LoVo (cell line): ENCODE data around the gene CHD9.
"Not testable (repeated sequence)": the region's sequence is repeated elsewhere in the genome, so short reads cannot be mapped to it uniquely, and the experiment has no call there.

Experiments used
- DNase-seq: peaks from one replicate; pipeline ENCODE4 v3.0.0-alpha.2; 2016; ENCODE audit warnings: low spot score

Gene CHD9

DNA sequence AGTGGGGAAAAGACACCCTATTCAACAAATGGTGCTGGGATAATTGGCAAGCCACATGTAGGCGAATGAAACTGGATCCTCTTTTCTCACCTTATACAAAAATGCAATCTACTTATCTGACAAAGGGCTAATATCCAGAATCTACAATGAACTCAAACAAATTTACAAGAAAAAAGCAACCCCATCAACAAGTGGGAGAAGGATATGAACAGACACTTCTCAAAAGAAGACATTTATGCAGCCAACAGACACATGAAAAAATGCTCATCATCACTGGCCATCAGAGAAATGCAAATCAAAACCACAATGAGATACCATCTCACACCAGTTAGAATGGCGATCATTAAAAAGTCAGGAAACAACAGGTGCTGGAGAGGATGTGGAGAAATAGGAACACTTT is 223.7 kb downstream of the CHD9 start:
- not testable (repeated sequence) for DNase-seq

DNA sequence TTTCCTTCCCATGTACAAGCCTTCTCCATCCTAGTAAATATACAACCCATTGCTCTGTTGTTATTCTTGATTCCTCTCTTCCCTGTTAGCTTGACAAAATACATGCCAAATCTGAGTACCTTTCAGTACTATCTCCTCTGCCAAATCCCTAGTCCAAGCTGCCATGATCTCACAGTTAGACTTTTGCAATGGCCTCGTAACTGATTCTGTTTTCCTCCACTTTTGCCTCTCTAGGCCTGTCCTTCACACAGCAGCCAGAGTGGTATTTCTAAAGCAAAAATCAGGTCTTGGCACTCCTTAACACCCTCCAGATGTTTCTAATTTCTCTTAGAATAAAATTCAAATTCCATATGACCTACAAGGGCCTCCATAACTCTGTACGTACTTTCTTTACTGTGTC is 226.5 kb downstream of the CHD9 start:
- DNase-seq: no peak

DNA sequence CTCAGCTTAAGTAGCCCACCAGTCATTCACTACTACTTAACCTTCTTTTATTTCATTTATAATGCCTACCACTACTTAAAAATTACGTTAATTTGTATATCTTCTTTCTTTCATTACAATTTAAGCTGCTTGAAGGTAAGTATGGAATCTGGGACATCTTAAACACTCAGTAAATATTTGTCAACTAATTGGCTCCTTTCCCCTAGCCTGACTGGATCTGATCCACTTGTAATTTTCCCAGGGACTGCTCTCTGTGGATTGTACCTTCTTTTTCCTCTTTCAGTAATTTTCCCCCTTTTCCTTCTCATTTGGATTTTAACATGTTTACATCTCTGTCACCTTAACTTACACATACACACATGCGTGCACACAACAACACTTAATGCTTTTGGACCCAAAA is 227.1 kb downstream of the CHD9 start:
- no peak for DNase-seq

DNA sequence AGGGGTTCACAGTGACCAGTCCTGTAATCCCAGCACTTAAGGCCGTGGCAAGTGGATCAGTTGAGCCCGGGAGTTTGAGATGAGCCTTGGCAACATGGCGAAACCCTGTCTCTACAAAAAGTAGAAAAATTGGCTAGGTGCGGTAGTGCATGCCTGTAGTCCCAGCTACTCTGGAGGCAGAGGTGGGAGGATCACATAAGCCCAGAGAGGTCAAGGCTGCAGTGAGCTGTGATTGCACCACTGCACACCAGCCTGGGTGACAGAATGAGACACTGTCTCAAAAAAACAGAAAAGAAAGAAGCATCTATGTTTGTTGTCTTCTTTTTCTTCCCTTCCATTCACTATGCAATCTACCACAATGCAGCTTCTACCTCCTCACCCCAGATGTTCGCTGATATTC is 227.5 kb downstream of the CHD9 start:
- DNase-seq: no peak

DNA sequence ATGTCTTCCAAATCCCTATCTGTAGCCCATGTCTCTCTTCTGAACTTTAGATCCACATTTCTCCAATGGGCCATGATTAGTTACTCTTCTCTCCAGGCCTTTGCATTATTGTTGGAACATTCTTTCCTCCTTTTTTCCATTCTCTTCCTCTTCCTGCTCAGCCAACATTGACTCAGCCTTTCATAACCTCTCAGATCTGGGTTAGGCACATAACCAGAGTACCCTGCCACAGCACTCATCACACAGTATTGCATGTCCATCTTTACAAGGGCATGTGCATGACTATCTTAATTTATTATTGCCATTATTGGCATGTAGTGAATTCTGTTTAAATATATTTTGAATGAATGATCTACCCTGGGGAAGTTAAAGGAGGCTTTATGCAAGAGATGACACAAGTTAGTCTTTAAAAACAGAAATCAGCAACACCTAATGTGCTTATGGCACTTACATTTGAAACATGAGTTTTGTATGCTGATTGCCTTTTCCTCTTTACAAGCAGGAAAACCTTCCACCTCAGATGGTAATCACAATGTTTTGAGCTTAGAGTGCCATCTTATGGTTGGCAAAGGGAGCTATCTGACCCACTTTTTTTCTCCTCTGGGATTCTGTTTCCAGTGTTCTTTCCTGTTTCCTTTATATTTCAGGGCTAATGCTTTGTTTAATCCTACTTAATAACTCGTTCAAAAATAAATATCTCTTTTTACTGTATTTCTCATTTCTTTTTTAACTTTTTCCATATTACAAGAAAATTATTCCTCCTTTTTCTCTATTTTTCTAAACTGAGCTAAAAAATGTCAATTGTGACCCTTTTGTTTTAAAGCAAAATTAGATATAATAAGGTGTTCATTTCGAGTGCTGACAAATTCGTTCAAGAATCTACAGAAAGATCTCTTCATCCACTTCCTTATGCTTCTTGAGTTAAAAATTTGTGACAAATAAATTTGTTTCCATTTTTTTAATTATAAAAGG is 228.5 kb downstream of the CHD9 start:
- DNase-seq: peak; percentile 46

DNA sequence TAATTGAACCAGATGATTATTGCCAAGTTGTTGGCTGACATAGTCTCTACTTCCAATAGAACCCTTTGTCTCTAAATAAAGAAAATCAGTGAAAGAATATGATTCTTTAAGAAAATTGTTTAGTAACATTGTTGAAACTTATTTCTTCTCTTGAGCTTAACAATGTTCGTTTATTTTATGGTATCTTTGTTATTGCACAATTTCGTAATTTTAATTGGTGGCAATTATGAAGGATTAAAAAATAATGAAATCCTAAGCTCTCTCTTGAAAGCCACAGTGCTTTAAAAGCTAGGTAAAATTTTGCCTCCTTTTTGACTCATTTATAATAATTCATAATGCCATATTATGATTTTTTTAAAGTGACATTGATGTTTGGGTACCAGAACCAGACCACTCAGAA is 230.4 kb downstream of the CHD9 start:
- no peak for DNase-seq

DNA sequence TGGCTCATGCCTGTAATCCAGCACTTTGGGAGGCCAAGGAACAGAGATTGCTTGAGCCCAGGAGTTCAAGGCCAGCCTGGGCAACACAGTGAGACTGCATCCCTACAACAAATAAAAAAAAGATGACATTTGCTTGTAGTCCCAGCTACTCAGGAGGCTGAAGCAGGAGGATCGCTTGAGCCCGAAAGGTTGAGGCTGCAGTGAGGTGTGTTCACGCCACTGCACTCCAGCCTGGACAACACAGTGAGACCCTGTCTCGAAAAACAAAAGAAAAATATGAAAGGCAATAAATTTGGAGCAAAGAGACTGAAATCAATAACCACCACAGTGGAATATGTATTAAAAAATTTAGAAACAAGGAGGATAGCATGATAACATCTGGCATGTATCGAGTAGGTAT is 235.7 kb downstream of the CHD9 start:
- DNase-seq: no peak

DNA sequence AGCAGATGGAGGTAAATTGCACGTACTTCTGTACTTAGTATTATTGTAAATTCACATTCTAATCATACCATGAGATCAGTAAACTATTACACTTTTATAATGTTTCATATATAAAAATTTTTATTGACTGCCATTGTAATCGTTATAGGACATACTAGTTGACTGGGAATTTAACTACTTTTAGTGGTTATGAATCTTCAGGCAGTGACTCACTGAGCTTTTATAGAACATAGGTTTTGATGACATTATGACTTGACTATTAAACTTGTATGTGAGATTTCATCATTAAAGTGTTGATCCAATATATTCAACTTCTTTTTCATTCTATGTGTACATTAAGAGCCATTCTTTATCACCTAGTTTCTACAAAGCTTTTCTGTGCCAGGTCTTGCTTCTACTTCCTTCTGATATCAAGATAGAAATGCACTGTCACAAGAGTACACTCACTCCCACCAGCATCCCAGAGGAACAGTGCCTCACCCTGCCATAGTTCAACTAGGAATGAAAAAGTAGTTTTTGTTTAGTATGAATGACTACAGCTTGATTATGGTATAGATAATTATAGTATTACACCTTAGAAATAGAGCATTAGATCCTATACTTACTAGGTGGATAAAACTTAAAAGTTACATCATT is 237.1 kb downstream of the CHD9 start:
- DNase-seq: peak; percentile 8

DNA sequence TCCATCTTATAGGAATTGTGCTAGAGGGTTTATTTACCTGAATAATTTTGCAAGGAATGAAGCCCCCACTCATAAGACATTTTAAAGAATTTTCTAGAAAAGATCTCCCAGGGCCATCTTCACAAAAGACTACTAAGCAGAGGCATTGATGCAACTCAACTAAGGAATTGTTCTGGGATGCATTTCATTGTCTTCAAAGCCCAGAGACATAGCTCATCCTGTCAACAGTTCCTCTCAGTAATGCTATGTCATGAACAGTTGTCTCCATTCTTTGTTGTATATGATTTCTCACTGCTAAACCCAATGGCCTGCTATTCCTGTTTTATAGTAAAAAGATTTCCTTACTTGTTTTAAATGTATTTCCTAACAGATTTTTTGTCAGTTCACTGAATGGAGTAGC is 242.7 kb downstream of the CHD9 start:
- DNase-seq: no peak

DNA sequence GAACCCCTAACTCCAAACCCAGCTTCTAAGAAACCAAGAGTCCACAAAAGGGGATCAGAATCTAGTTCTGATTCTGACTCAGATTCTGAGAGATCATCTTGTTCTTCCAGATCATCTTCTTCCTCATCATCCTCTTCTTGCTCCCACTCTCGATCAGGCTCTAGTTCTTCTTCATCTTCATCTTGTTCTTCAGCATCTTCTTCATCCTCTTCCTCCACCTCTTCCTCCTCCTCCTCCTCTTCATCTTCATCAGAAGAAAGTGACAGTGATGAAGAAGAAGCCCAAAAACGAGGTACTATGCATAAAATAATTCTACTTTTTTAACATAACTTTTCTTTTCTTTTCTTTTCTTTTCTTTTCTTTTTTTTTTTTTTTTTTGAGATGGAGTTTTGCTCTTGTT is 249.5 kb downstream of the CHD9 start:
- DNase-seq: no peak

DNA sequence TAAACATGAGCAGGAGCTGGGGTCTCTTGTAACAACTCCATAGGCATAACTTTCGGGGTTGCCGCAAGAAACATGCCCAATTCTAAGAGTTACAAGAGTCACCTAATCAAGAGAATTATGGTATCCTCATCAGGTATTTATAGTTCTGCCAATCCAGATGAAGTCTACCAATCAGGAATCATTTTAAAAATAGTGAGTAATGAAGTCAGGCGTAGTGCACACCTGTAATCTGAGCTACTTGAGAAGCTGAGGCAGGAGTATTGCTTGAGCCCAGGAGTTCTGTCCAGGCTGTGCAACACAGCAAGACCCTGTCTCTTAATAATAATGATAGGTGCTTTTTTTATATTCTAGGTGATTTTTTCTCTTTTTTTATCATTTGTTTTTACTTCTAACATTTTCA is 251.0 kb downstream of the CHD9 start:
- DNase-seq: no peak

DNA sequence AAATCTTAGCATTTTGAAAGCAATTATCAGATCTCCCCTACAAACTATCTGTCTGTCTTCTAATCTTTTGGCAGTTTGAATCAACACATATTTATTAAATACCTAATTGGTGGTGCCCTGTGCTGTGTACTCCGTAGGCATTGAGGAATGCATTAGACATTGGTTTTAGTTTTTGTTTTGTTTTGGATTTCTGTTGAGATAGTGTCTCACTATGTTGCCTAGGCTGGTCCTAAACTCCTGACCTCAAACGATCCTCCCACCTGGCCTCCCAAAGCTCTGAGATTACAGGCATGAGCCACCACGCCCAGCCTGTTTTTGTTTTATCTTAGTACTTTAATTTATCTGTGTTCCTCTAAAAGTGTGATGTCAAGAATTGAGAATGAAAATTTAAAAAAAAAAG is 254.7 kb downstream of the CHD9 start:
- DNase-seq: no peak

DNA sequence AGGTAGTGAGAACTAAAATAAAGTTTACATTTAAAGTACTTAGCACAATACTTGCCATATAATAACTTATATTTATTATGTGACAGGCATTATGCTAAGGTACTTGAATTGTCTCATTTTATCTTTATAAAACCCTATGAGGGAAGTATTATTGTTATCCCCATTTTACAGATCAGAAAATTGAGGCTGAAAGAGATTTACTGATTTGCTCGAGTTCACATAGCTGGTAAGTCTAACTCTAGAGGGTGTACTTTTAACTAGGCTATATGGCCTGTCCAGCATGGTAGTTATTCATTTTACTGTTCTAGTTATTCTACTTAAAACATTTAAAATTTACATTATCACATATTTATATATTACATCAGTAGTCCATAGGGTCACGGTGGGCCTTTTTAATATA is 266.2 kb downstream of the CHD9 start:
- no peak for DNase-seq

DNA sequence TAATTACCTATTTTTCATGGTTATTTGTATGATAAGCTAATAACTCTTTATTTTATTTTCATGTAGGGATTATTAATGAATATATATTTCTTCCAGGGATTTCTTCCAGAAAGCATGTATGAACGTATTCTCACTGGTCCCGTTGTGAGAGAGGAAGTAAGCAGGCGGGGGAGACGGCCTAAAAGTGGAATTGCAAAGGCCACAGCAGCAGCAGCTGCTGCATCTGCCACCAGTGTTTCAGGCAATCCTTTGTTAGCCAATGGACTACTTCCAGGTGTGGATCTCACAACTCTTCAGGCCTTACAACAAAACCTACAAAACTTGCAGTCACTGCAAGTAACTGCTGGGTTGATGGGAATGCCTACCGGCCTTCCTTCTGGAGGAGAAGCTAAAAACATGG is 269.1 kb downstream of the CHD9 start:
- no peak for DNase-seq

DNA sequence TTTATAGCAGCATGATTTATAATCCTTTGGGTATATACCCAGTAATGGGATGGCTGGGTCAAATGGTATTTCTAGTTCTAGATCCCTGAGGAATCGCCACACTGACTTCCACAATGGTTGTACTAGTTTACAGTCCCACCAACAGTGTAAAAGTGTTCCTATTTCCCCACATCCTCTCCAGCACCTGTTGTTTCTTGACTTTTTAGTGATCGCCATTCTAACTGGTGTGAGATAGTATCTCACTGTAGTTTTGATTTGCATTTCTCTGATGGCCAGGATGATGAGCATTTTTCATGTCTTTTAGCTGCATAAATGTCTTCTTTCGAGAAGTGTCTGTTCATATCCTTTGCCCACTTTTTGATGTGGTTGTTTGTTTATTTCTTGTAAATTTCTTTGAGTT is 276.2 kb downstream of the CHD9 start:
- DNase-seq: not testable (repeated sequence)

DNA sequence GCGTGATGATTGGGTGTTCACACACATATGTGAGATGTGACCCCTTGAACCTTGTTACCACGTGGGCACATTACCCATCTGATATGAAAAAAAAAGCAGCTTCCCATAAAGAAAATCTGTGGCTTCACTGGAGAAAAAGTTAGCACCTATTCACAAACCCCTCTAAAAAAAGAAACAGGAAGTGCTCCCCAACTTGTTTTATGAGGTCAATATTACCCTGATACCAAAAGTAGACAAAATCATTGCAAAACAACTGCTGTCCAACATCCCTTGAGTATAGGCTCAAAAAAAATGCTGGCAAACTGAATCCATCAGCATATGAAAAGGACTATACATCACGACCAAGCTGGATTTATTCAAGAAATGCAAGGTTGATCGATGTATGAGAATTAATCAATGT is 279.8 kb downstream of the CHD9 start:
- no peak for DNase-seq

DNA sequence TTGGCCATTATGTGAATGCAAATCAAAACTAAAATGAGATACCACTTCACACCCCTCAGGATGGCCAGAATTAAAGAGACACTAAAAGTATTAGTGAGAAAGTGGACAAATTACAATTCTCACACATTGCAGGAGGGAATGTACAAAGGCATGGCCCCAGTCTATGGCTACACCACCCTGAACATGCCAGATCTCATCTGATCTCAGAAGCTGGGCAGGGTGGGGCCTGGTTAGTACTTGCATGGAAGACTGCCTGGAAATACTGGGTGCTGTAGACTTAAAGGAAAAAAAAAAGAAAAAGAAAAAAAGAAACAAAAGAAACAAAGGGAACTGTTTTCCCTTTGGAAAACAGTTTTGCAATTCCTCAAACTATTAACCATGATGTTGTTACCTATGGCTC is 282.5 kb downstream of the CHD9 start:
- DNase-seq: no peak

DNA sequence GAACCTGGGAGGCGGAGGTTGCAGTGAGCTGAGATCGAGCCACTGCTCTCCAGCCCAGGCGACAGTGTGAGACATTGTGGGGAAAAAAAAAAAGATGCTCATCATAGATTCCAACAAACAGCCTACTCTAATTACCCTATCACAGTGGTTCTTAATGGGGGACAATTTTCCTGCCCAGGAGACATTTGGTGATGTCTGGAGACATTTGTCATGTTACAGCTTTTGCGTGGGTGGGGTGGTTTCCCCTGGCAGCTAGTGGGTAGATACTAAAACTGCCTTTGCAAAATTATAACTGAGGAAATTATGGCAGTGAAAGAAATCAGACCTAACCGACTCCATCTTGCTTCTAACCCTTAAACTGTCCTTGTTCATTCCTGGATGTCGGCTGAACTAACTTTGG is 287.0 kb downstream of the CHD9 start:
- no peak for DNase-seq

DNA sequence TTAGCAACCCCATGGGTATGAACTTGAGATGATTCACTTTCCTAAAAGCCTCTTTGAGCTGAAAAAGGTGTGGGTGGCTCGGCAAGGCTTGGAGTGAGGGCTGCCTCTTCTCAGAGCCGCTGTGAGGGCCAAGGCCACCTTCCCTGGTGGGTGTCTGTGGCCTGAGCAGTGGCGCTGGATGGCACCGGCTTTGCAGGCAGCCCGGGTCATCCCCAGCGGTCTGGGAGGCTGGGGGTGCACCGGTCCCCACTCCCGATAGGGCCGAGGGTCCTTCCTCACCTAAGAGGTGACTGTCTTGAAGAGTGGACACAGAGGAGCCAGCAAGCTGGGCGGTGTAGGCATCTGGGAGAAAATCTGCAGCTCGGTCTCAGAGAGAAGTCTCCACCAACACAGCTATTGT is 300.3 kb downstream of the CHD9 start:
- no peak for DNase-seq

DNA sequence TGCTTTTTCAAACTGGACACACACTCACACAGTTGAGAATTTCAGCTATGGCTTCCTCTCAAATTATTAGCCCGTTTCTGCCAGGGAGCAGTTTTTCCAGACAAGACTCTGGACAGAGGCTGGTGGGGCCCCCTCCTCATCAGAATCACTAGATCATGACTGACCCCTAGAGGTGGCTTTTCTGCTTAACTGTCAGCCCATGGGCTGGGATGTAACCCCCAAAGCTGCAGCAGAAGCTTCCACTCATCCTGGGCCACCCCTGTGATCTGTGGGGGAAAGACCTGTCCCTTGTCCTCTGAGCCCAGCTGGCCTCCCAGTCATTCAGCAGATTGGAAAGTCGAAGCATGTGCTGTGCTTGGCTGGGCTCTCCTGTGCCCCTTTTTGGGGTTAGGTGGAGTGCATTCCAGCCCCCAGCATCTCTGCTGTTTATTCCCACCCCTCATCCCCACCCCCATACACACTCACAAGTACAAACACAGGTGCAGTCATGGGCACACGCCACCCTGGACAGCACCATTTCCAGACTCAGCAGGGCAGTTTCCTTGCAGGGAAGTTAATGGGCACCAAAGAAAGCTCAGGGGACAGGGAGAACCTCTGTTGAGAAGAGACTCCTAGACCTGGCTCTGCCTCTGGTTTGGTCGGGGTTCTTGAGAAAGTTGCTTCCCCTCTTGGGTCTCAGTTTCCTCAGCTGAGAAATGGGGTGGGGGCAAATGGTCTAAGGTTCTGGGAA is 301.9 kb downstream of the CHD9 start:
- DNase-seq: no peak

DNA sequence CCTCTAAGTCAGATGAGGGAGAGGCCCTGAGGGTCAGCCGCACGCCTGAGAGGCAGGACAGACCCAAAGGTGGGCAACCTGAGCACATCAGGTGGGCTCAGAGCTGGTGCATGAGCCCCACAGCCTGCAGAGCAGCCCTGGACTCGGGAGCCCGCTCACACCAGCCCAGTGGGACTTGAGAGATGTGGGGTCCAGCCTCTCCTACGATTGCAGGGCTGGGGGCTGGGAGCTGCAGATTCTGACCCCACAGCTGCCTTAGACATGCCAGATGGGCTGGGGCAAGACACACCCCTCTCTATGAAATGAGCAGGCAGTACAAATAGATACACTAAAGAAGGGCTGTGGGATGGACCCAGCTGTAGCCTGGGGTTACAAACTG is 302.4 kb downstream of the CHD9 start:
- DNase-seq: no peak

DNA sequence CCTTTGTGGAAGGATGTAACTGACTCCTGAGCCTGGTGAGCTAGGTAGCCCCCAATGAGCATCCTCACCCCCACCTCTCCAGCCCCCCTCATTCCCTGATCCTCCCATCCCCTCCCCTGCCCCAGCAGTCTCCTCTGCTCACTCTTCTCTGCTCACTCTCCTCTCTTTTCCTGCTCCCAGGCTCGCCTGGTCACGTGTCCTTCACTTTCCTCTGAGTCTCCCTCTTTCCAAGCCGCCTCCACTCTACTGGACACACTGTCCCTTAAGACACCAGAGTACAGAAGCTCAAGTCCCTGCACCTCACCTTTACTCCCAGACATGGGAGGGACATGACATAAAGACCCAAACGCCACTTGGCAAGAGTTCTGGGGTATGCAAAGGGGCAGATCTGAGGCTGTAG is 303.2 kb downstream of the CHD9 start:
- no peak for DNase-seq

DNA sequence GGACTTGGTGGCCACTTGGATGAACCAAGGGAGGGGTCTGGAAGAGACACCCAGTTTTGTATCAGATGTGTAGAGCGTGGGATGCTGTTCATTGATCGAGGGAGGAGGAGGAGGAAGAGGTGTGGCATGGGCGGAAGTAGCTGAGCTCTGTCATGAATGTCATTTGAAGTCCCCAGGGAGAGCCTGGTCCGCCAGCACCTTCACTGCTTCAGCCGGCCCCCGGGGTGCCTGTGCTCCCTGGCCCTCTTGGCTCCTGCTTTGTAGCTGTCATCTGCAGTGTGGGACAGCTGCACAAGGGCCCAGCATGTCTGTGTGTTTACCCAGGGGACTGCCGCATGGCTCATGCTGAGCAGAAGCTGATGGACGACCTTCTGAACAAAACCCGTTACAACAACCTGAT is 304.1 kb downstream of the CHD9 start:
- no peak for DNase-seq
